HS-5 (cell line): Measurements from ENCODE around the gene MCC.

Experiments
- DNase-seq: peaks from one replicate; pipeline ENCODE4 v3.0.0-alpha.2; 2012; ENCODE audit warnings: low read depth

Gene MCC

GRCh38 chr5:113317636-113318035, 170.6 kb downstream of the MCC start:
- DNase-seq: no peak

GRCh38 chr5:113311301-113311700, 177.0 kb downstream of the MCC start:
- DNase-seq: no peak

- no peak for DNase-seq
Measured at GRCh38 chr5:113302120-113302519, 186.1 kb downstream of the MCC start.

GRCh38 chr5:113299591-113299990, 188.7 kb downstream of the MCC start:
- DNase-seq: no peak

GRCh38 chr5:113296676-113297075, 191.6 kb downstream of the MCC start:
- no peak for DNase-seq

- no peak for DNase-seq
Measured at GRCh38 chr5:113295111-113295539, 193.1 kb downstream of the MCC start.

GRCh38 chr5:113294311-113295110, 193.7 kb downstream of the MCC start:
- peak; percentile 64 for DNase-seq

- no peak for DNase-seq
Measured at GRCh38 chr5:113293975-113294310, 194.3 kb downstream of the MCC start.

- no peak for DNase-seq
Measured at GRCh38 chr5:113293068-113293974, 194.9 kb downstream of the MCC start.

- no peak for DNase-seq
Measured at GRCh38 chr5:113292462-113292861, 195.8 kb downstream of the MCC start.

- DNase-seq: no peak
Measured at GRCh38 chr5:113283558-113283957, 204.7 kb downstream of the MCC start.

GRCh38 chr5:113282472-113282871, 205.8 kb downstream of the MCC start:
- DNase-seq: no peak

- DNase-seq: no peak
Measured at GRCh38 chr5:113281194-113281593, 207.1 kb downstream of the MCC start.

GRCh38 chr5:113280541-113280940, 207.7 kb downstream of the MCC start:
- no peak for DNase-seq

- DNase-seq: no peak
Measured at GRCh38 chr5:113278976-113279375, 209.3 kb downstream of the MCC start.

- no peak for DNase-seq
Measured at GRCh38 chr5:113276493-113276892, 211.8 kb downstream of the MCC start.

GRCh38 chr5:113276001-113276400, 212.3 kb downstream of the MCC start:
- no peak for DNase-seq

GRCh38 chr5:113274836-113275414, 213.3 kb downstream of the MCC start:
- no peak for DNase-seq

GRCh38 chr5:113273948-113274347, 214.3 kb downstream of the MCC start:
- no peak for DNase-seq

GRCh38 chr5:113271745-113272454, 216.4 kb downstream of the MCC start:
- DNase-seq: no peak

GRCh38 chr5:113271015-113271414, 217.2 kb downstream of the MCC start:
- DNase-seq: no peak

- no peak for DNase-seq
Measured at GRCh38 chr5:113270086-113270485, 218.2 kb downstream of the MCC start.
